KG1 (cell line): Measurements from ENCODE around the gene NKAIN4.

ENCODE experiments used
- DNase-seq: peaks from one replicate; lab custom pipeline; 2025; lab: John Stamatoyannopoulos, UW

NKAIN4 gene

DNA sequence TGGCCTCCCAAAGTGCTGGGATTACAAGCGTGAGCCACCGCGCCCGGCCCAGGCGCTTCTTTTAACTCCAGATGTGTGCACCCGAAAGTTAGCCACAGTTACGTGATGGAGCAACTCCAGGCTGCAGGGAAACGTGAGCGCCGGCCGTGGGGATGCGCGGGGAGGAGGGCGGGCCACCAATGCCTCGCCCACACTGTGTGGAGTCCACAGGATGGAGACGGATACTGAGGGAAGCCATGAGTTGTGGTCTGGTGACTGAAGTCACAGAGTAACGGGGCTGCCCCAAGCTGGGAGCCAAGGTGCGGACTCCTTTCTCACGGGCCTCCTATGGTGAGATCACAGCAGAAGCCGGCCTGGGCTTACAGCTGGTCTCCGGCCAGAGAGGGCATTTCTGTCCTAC, 61.5 kb downstream of the NKAIN4 start:
- DNase-seq: no peak

DNA sequence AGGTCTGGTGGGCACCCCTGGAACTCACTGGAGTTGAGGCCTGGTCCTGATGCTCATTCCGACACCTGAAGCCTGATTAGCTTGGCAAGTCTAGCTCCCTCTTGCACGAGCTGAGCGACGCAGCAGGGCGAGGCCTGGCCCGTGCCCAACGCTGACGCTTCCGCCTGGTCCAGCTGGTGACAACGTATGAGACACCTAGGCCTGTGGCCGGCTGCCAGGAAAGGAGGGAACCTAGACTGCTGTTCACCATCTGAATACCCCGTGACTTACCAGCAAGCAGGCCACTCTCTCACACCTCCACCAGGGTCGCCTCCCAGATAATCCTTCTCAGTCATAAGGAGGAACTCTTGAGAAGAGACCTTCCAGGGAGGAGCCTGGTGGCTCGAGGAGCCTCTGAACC, 62.9 kb downstream of the NKAIN4 start:
- DNase-seq: no peak

DNA sequence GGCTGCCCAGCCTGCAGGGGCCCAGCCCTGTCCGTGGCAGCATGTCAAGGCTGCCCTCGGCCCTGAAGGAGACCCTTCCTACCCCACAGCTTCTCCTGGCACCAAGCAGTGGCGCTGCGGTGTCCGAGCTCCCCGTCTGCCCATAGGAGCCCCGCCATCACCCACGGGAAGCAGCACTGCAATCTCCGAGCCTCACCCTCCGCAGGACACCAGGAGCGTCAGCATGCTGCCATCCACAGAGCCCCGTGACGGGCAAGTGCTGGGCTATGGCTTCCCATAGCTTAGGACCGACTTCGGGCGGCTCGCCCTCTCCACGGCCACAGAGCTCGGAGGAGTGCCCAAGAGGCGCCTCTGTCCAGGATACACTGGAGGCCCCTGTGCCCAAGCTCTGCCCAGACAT, 63.4 kb downstream of the NKAIN4 start:
- DNase-seq: no peak
